H1 (cell line): Measurements from ENCODE around the gene THBS1. TPM values are rescaled to one million over a fixed set of nuclear protein-coding genes. Genes with fewer than 3 reads are reported as not detected.

Source experiments
- CTCF ChIA-PET: fragments of 300-600 bp; sonication (Branson Sonifier 250); formaldehyde crosslinking; loops from one replicate; lab custom pipeline; 2021; ENCODE audit not compliant: partially characterized antibody; lab: Charles Lee
- POLR2A ChIA-PET: fragments of 300-600 bp; sonication (Branson Sonifier 250); formaldehyde crosslinking; loops from one replicate; lab custom pipeline; 2021; ENCODE audit warnings: inconsistent platforms; ENCODE audit not compliant: partially characterized antibody; lab: Charles Lee
- DNase-seq, 2 experiments: peaks; one replicate each; pipeline versions ENCODE4 v3.0.0 to v3.0.0-alpha.2; 2010 to 2022; ENCODE audit warnings: low spot score in 2 of 2, low read depth in 1 of 2, mixed read lengths in 1 of 2
- FAIRE-seq: peaks from 2 replicates; lab custom pipeline; 2011; peaks lifted over from hg19 to GRCh38; lab: Jason Lieb, UNC
- H2AFZ ChIP-seq: 2 replicates; pipeline ENCODE4 v1.8.1; 2012; ENCODE audit warnings: low read length, inconsistent platforms
- H2AK5ac ChIP-seq: 2 replicates; pipeline ENCODE4 v1.6.1; 2013; ENCODE audit warnings: low read depth, low read length
- H2BK120ac ChIP-seq: replicated peaks from 2 replicates; pipeline ENCODE3; 2013; ENCODE audit warnings: low read depth, low read length, inconsistent platforms
- H2BK12ac ChIP-seq: 2 replicates; pipeline ENCODE4 v1.6.1; 2013; ENCODE audit warnings: low read depth, low read length
- H2BK15ac ChIP-seq: 2 replicates; pipeline ENCODE4 v1.6.1; 2013; ENCODE audit warnings: low read length
- H2BK20ac ChIP-seq: 2 replicates; pipeline ENCODE4 v1.6.1; 2013; ENCODE audit warnings: low read length
- H2BK5ac ChIP-seq: 2 replicates; pipeline ENCODE4 v1.6.1; 2013; ENCODE audit warnings: low read depth, low read length
- H3K14ac ChIP-seq: 2 replicates; pipeline ENCODE4 v1.6.1; 2013; ENCODE audit warnings: inconsistent platforms; ENCODE audit not compliant: insufficient read length
- H3K18ac ChIP-seq: 2 replicates; pipeline ENCODE4 v1.6.1; 2013; ENCODE audit warnings: low read length; ENCODE audit errors: extremely low read depth
- H3K23ac ChIP-seq: 2 replicates; pipeline ENCODE4 v1.6.1; 2013; ENCODE audit warnings: inconsistent platforms; ENCODE audit not compliant: insufficient read length
- H3K23me2 ChIP-seq: 2 replicates; pipeline ENCODE4 v1.6.1; 2013; ENCODE audit warnings: low read depth, low read length
- H3K27ac ChIP-seq: 2 replicates; pipeline ENCODE4 v1.6.1; 2011; ENCODE audit warnings: low read depth, low read length, inconsistent platforms
- H3K27me3 ChIP-seq, 4 experiments: replicated peaks in 1 of 4; 1 replicate in 1 of 4; 2 replicates in 3 of 4; pipeline versions ENCODE4 v1.6.1 to v1.8.1; 2011 to 2013; ENCODE audit warnings: low read length in 3 of 4, mild to moderate bottlenecking in 3 of 4, inconsistent platforms in 2 of 4, mixed read lengths in 2 of 4, moderate library complexity in 1 of 4; ENCODE audit not compliant: control insufficient read depth in 3 of 4, insufficient read depth in 3 of 4; ENCODE audit errors: extremely low read depth in 1 of 4
- H3K36me3 ChIP-seq, 4 experiments: 2 replicates each; pipeline versions ENCODE4 v1.6.1 to v1.8.1; 2011 to 2013; ENCODE audit warnings: mild to moderate bottlenecking in 4 of 4, low read length in 3 of 4, moderate library complexity in 2 of 4, control low read depth in 1 of 4, inconsistent platforms in 1 of 4; ENCODE audit not compliant: insufficient read depth in 4 of 4, control insufficient read depth in 2 of 4
- H3K4ac ChIP-seq: replicated peaks from 2 replicates; pipeline ENCODE3; 2013; ENCODE audit warnings: low read length, low read depth, mixed read lengths, inconsistent platforms; ENCODE audit not compliant: insufficient read length
- H3K4me1 ChIP-seq, 4 experiments: replicated peaks in 1 of 4; 1 replicate in 1 of 4; 2 replicates in 3 of 4; pipeline versions ENCODE4 v1.6.1 to v1.8.1; 2011 to 2013; ENCODE audit warnings: low read length in 3 of 4, inconsistent platforms in 2 of 4, mixed read lengths in 1 of 4; ENCODE audit not compliant: insufficient read depth in 4 of 4, control insufficient read depth in 3 of 4
- H3K4me2 ChIP-seq, 2 experiments: 2 replicates each; pipeline versions ENCODE4 v1.6.1 to v1.8.1; 2011 to 2013; ENCODE audit warnings: low read depth in 2 of 2, low read length in 2 of 2, control low read depth in 1 of 2, inconsistent platforms in 1 of 2, mild to moderate bottlenecking in 1 of 2; ENCODE audit not compliant: insufficient read depth in 1 of 2
- H3K4me3 ChIP-seq, 4 experiments: fragments of 200-600, 300-600 bp in 1 of 4; sonication (generic), shearing (Covaris generic), sonication (Bioruptor Twin) in 1 of 4; 2 replicates each; pipeline versions ENCODE4 v1.5.1 to v1.8.1; 2011 to 2016; ENCODE audit warnings: low read length in 4 of 4, low read depth in 3 of 4, control low read depth in 2 of 4, inconsistent platforms in 2 of 4, mild to moderate bottlenecking in 2 of 4, mixed read lengths in 1 of 4, moderate library complexity in 1 of 4; ENCODE audit not compliant: insufficient read depth in 2 of 4; ENCODE audit errors: extremely low read depth in 1 of 4
- H3K56ac ChIP-seq: replicated peaks from 2 replicates; pipeline ENCODE3; 2013; ENCODE audit warnings: low read depth, mild to moderate bottlenecking, mixed read lengths, low read length, inconsistent platforms; ENCODE audit not compliant: insufficient read length
- H3K79me1 ChIP-seq: 2 replicates; pipeline ENCODE4 v1.6.1; 2013; ENCODE audit warnings: low read depth, low read length, control low read depth
- H3K79me2 ChIP-seq, 2 experiments: 2 replicates each; pipeline versions ENCODE4 v1.6.1 to v1.8.1; 2012 to 2013; ENCODE audit warnings: low read length in 2 of 2, mild to moderate bottlenecking in 2 of 2, inconsistent platforms in 1 of 2; ENCODE audit not compliant: insufficient read depth in 2 of 2, control insufficient read depth in 1 of 2
- H3K9ac ChIP-seq, 4 experiments: replicated peaks in 1 of 4; 1 replicate in 1 of 4; 2 replicates in 3 of 4; pipeline versions ENCODE4 v1.6.1 to v1.8.1; 2011 to 2013; ENCODE audit warnings: low read depth in 3 of 4, low read length in 3 of 4, control low read depth in 2 of 4, mild to moderate bottlenecking in 2 of 4, moderate library complexity in 2 of 4, inconsistent platforms in 1 of 4; ENCODE audit errors: extremely low read depth in 1 of 4
- H3K9me3 ChIP-seq, 2 experiments: 2 replicates each; pipeline versions ENCODE4 v1.6.1 to v1.8.1; 2012 to 2013; ENCODE audit warnings: mild to moderate bottlenecking in 2 of 2, moderate library complexity in 2 of 2, control low read depth in 1 of 2, inconsistent platforms in 1 of 2, low read depth in 1 of 2, low read length in 1 of 2, mixed read lengths in 1 of 2; ENCODE audit not compliant: insufficient read depth in 2 of 2
- H4K20me1 ChIP-seq, 2 experiments: replicated peaks in 1 of 2; 2 replicates each; pipeline versions ENCODE3 to v1.8.1; 2011 to 2013; ENCODE audit warnings: inconsistent platforms in 2 of 2, low read length in 2 of 2, mild to moderate bottlenecking in 1 of 2; ENCODE audit not compliant: insufficient read depth in 2 of 2, control insufficient read depth in 1 of 2
- H4K5ac ChIP-seq: 2 replicates; pipeline ENCODE4 v1.6.1; 2013; ENCODE audit warnings: low read length, low read depth, mixed read lengths, inconsistent platforms; ENCODE audit not compliant: insufficient read length
- H4K8ac ChIP-seq: 2 replicates; pipeline ENCODE4 v1.8.0; 2013; ENCODE audit warnings: mild to moderate bottlenecking, moderate library complexity, low read length, inconsistent platforms; ENCODE audit not compliant: insufficient read depth; ENCODE audit errors: extremely low read depth
- H4K91ac ChIP-seq: replicated peaks from 2 replicates; pipeline ENCODE3; 2013; ENCODE audit warnings: low read length, mixed read lengths, inconsistent platforms; ENCODE audit not compliant: insufficient read length
- ASH2L ChIP-seq: fragments of 200-600, 300-600 bp; sonication (generic); IDR thresholded peaks from one replicate; pipeline ENCODE4 v1.7.1; 2017; ENCODE audit warnings: low read length
- BACH1 ChIP-seq: IDR thresholded peaks from 2 replicates; pipeline ENCODE4 v1.6.1; 2012; ENCODE audit warnings: low read length, improper control_type of control experiment
- CHD2 ChIP-seq: IDR thresholded peaks from 2 replicates; pipeline ENCODE4 v1.6.1; 2012; ENCODE audit warnings: low read length, improper control_type of control experiment
- CREB1 ChIP-seq: IDR thresholded peaks from 2 replicates; pipeline ENCODE4 v1.6.1; 2012; ENCODE audit warnings: inconsistent platforms
- EGR1 ChIP-seq: IDR thresholded peaks from 2 replicates; pipeline ENCODE4 v1.6.1; 2011; ENCODE audit warnings: low read depth, low read length, borderline replicate concordance
- GTF2F1 ChIP-seq: IDR thresholded peaks from 2 replicates; pipeline ENCODE4 v1.6.1; 2012; ENCODE audit warnings: low read depth, low read length, improper control_type of control experiment, borderline replicate concordance
- JUN ChIP-seq: IDR thresholded peaks from 2 replicates; pipeline ENCODE4 v1.6.1; 2011; ENCODE audit warnings: low read depth, mild to moderate bottlenecking, improper control_type of control experiment, low read length
- JUND ChIP-seq: IDR thresholded peaks from 2 replicates; pipeline ENCODE4 v1.6.1; 2011; ENCODE audit warnings: mild to moderate bottlenecking, improper control_type of control experiment, low read length
- NANOG ChIP-seq: IDR thresholded peaks from 2 replicates; pipeline ENCODE4 v1.6.1; 2011; ENCODE audit warnings: low read length, low read depth, mild to moderate bottlenecking, inconsistent platforms; ENCODE audit not compliant: insufficient read depth, poor library complexity, severe bottlenecking
- POLR2A ChIP-seq, 2 experiments: IDR thresholded peaks; 1 replicate in 1 of 2; 2 replicates in 1 of 2; pipeline ENCODE4 v1.6.1; 2011; ENCODE audit warnings: low read depth in 2 of 2, low read length in 2 of 2, mild to moderate bottlenecking in 2 of 2; ENCODE audit errors: control extremely low read depth in 1 of 2
- POLR2AphosphoS5 ChIP-seq: IDR thresholded peaks from 2 replicates; pipeline ENCODE4 v1.6.1; 2011; ENCODE audit warnings: low read depth, low read length
- RXRA ChIP-seq: IDR thresholded peaks from 2 replicates; pipeline ENCODE4 v1.6.1; 2011; ENCODE audit warnings: low read depth, mild to moderate bottlenecking, low read length, moderate library complexity; ENCODE audit not compliant: insufficient read depth
- SIRT6 ChIP-seq: IDR thresholded peaks from one replicate; pipeline ENCODE4 v1.7.1; 2012; ENCODE audit warnings: low read length, inconsistent platforms
- SIX5 ChIP-seq: IDR thresholded peaks from 2 replicates; pipeline ENCODE4 v1.6.1; 2011; ENCODE audit warnings: mild to moderate bottlenecking, low read depth, low read length
- SP4 ChIP-seq: IDR thresholded peaks from 2 replicates; pipeline ENCODE4 v1.6.1; 2012; ENCODE audit warnings: low read length, inconsistent platforms
- SUZ12 ChIP-seq: fragments of 200-600 bp; sonication (generic); IDR thresholded peaks from 2 replicates; pipeline ENCODE4 v1.6.1; 2012; ENCODE audit warnings: mild to moderate bottlenecking, inconsistent platforms, low read length, moderate library complexity, mixed read lengths
- TAF7 ChIP-seq: optimal IDR thresholded peaks from 2 replicates; pipeline ENCODE3; 2011; ENCODE audit warnings: low read depth, mild to moderate bottlenecking, inconsistent platforms, low read length, moderate library complexity, borderline replicate concordance
- TCF12 ChIP-seq: IDR thresholded peaks from 2 replicates; pipeline ENCODE4 v1.6.1; 2011; ENCODE audit warnings: low read depth, mild to moderate bottlenecking, low read length
- WGBS, 2 experiments: shearing (Covaris generic) in 1 of 2; methylation state at CpG; one replicate each; pipeline versions ENCODE4 v1.1.6 to v1.1.7; 2013 to 2015; ENCODE audit warnings: low lambda C conversion rate in 2 of 2, mixed read lengths in 2 of 2, inconsistent platforms in 1 of 2, low coverage in 1 of 2, missing lambda C conversion rate in 1 of 2; ENCODE audit not compliant: insufficient replicate concordance in 2 of 2, insufficient coverage in 1 of 2, insufficient read length in 1 of 2; ENCODE audit errors: extremely low coverage in 1 of 2, missing lambda C conversion rate in 1 of 2; 5-methylcytosine and 5-hydroxymethylcytosine counted together
- polyA plus RNA-seq, 7 experiments: library from polyadenylated mRNA; depleted of rRNA in 3 of 7; stranded (reverse) in 5 of 7; unstranded in 2 of 7; fragments of >200 nt in 5 of 7; fragments of 200-250 nt in 2 of 7; gene quantifications; 1 replicate in 5 of 7; 2 replicates in 1 of 7; 4 replicates in 1 of 7; pipeline versions ENCODE4 v1.2.1 to v1.2.3, GENCODE V29; 2011 to 2013; ENCODE audit warnings: missing spikeins in 2 of 7, mixed read lengths in 2 of 7
- total RNA-seq: library from RNA; stranded (reverse); fragmentation: NEBNext Ultra II Directional; extraction: Animal tissue kit (Norgen Biotek cat#: 25700); gene quantifications from 2 replicates; pipeline ENCODE4 v1.2.1, GENCODE V29; 2021

Gene THBS1
- total and polyA plus RNA-seq, 2 of the 8 experiments (the other 6 are each of a cell fraction or from before 2014, with no cell fraction given): 10.3 to 63.3 TPM

GRCh38 chr15:39574427-39574826 lies 6.5 kb upstream of the THBS1 start:
- H3K9ac ChIP-seq: no peak overlapping the region
- TF ChIP-seq NANOG: no peak
- no peak for TF ChIP-seq JUND
- TF ChIP-seq TAF7: no peak
- TF ChIP-seq POLR2A (IDR thresholded peaks at IDR 0.05; ENCODE audit: control extremely low read depth in 1 of 2, low read depth in 2 of 2, low read length in 2 of 2): no peak
- no peak for TF ChIP-seq EGR1
- TF ChIP-seq POLR2AphosphoS5: no peak
- no peak for TF ChIP-seq TCF12
- no peak for TF ChIP-seq BACH1
- TF ChIP-seq GTF2F1: no peak
- no peak for TF ChIP-seq CREB1
- no peak for TF ChIP-seq SP4
- TF ChIP-seq SUZ12: no peak
- no peak for TF ChIP-seq SIX5
- TF ChIP-seq RXRA: no peak
- no peak for TF ChIP-seq JUN
- no peak for TF ChIP-seq CHD2
- TF ChIP-seq ASH2L: no peak
- TF ChIP-seq SIRT6: no peak

More at GRCh38 chr15:39574427-39574826, 6.5 kb upstream of the THBS1 start:
- no peak overlapping the region for H3K23ac ChIP-seq
- H3K4me2 ChIP-seq: no peak overlapping the region
- no peak for FAIRE-seq
- no peak for DNase-seq
- H3K14ac ChIP-seq: no peak overlapping the region
- no peaks in the 10 kb centered on the region for H3K9me3 ChIP-seq
- no peak overlapping the region for H4K5ac ChIP-seq
- H3K36me3 ChIP-seq: no peaks in the 10 kb centered on the region
- H2BK120ac ChIP-seq: no peak overlapping the region
- H3K4me1 ChIP-seq: peaks cover 0 to 7% (median 4%) of the 10 kb centered on the region in 4 experiments; a peak in 5 of 7 replicates
- no peak overlapping the region for H3K4me3 ChIP-seq
- no peak overlapping the region for H2AK5ac ChIP-seq
- no peak overlapping the region for H2BK15ac ChIP-seq
- ChIA-PET POLR2A (no interaction called here), CTCF (interaction anchor here (0.6 kb wide), 1 partner anchor 32 kb away, joined by 3 read pairs; no protein-coding TSS in a partner anchor)
- no peak overlapping the region for H4K91ac ChIP-seq
- no peak overlapping the region for H2BK12ac ChIP-seq
- H2BK5ac ChIP-seq: no peak overlapping the region
- H4K8ac ChIP-seq: no peak overlapping the region
- no peaks in the 10 kb centered on the region for H3K23me2 ChIP-seq
- H3K27ac ChIP-seq: no peak overlapping the region
- no peaks in the 10 kb centered on the region for H3K79me1 ChIP-seq
- H2BK20ac ChIP-seq: no peak overlapping the region
- H3K56ac ChIP-seq: no peak overlapping the region
- H3K4ac ChIP-seq: no peak overlapping the region
- H3K79me2 ChIP-seq: no peaks in the 10 kb centered on the region
- no peak overlapping the region for H2AFZ ChIP-seq
- H4K20me1 ChIP-seq: no peaks in the 10 kb centered on the region
- H3K18ac ChIP-seq: no peak overlapping the region
- 85% methylated on average over 1 of the region's 1 CpG; no CpG with 5 or more reads in 1 of the 2 experiments for WGBS, 2 experiments
- peaks cover 0 to 5% (median 0%) of the 10 kb centered on the region in 4 experiments; a peak in 2 of 7 replicates for H3K27me3 ChIP-seq
